HK-2 (cell line): ENCODE measurements around the gene TCL1A.
"Not testable (repeated sequence)": the region's sequence is repeated elsewhere in the genome, so short reads cannot be mapped to it uniquely, and the experiment has no call there.

Source experiments
- DNase-seq: peaks from one replicate; pipeline ENCODE4 v3.0.0-alpha.2; 2018; ENCODE audit not compliant: unreplicated experiment

TCL1A gene

GRCh38 chr14:95677179-95677835 is 36.6 kb downstream of the TCL1A start:
- DNase-seq: no peak

- DNase-seq: no peak
Observed at GRCh38 chr14:95675486-95675885, 38.4 kb downstream of the TCL1A start.

- DNase-seq: no peak
Observed at GRCh38 chr14:95674613-95675012, 39.3 kb downstream of the TCL1A start.

- no peak for DNase-seq
Observed at GRCh38 chr14:95668235-95668772, 45.6 kb downstream of the TCL1A start.

- DNase-seq: no peak
Observed at GRCh38 chr14:95667249-95667693, 46.7 kb downstream of the TCL1A start.

- DNase-seq: no peak
Observed at GRCh38 chr14:95666450-95666849, 47.5 kb downstream of the TCL1A start.

GRCh38 chr14:95665530-95665929 is 48.4 kb downstream of the TCL1A start:
- not testable (repeated sequence) for DNase-seq

GRCh38 chr14:95664546-95664945 is 49.4 kb downstream of the TCL1A start:
- DNase-seq: no peak

GRCh38 chr14:95664066-95664465 is 49.9 kb downstream of the TCL1A start:
- no peak for DNase-seq

- no peak for DNase-seq
Observed at GRCh38 chr14:95663226-95663797, 50.6 kb downstream of the TCL1A start.

- DNase-seq: no peak
Observed at GRCh38 chr14:95662376-95663186, 51.3 kb downstream of the TCL1A start.

GRCh38 chr14:95660651-95661515 is 53.0 kb downstream of the TCL1A start:
- no peak for DNase-seq

GRCh38 chr14:95659990-95660385 is 53.9 kb downstream of the TCL1A start:
- no peak for DNase-seq
